Measurements from ENCODE around the gene L3MBTL4. TPM values are rescaled to one million over a fixed set of nuclear protein-coding genes. Genes with fewer than 3 reads are reported as not detected.

The L3MBTL4 gene
- total RNA-seq, 1 donor from 2014 or later: 8.5 TPM

GRCh38 chr18:5962362-5962761 is 452.3 kb downstream of the L3MBTL4 start:
- DNase-seq (ENCODE audit: low spot score): no peak

DNA sequence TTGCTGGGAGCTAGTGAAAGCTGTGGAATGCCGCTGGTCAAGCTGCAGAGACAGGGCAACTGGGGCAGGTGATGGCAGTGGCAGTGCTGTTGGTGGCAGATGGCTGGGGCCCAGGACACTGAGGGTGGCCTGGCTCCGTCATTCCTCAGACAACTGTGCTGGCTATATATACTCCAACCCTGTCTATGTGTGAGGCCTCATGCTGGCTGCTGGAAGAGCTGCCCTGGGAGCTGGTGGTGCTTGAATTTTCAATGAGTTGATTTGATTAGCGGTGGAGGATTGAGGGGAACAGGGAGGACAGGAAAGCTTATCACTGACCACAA is 452.9 kb downstream of the L3MBTL4 start:
- no peak for DNase-seq (ENCODE audit: low spot score)

DNA sequence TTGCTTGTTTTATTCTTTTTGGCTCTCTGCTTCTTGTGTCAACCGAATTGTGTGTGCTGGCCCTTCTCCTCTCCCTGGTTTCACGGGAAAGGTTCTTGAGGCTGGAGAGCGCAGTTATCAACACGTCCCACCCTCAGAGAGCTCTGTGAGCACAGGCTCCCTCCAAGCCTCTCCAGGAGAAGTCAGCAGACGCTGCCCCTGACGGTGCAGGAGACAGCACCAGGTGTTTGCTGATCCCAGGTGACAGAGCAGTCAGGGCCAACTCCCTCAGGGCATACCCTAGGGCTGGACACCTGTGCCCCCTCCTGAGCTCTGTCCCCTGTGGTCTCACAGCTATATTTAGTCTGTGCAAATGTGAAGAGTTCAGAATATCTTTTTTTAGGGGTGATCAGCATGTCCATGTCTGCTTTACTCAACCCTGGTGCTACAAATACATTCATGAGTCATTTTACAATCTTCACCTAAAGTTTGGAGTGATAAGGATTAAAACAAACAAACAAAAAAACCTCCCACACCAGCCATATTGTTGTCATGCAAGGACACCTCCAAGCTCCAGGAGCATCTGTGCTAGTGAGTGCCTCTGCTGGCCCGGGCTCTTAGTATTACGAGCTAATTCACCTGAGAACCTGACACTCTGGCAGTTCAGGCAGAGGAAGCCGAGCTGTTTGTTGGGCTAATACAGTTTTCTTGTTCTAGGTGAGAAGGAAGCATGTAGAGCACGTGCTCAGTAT is 453.4 kb downstream of the L3MBTL4 start:
- no peak for DNase-seq (ENCODE audit: low spot score)

- no peak for DNase-seq (ENCODE audit: low spot score)
Measured at GRCh38 chr18:5958822-5959221, 455.9 kb downstream of the L3MBTL4 start.

- no peak for DNase-seq (ENCODE audit: low spot score)
Measured at GRCh38 chr18:5955861-5956260, 458.9 kb downstream of the L3MBTL4 start.

DNA sequence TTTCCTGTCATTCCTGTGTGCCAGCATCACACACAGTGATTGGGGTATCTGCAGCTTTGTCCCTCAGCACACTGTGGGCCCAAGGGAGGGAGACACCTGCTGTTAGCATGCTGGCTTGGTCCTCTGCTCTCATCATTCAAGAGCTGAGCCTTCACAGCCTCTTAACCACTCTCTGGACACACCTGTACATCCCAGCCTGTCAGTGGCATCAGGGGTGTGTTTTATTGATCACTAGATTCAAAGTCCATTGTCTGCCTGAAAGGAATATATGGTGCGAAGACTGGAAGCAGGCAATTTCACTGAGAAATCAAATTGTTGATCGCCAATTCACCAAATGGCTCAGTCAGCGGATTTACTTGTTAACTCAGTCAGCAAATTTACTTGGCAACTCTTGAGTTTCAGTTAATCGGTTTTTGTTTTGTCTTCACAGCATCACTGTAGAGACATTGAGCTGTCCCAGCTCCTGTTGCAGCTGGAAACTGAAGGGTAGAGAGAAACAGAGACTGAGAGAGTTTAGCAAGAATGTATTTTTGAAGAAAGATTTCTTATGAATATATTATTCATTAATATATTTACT is 463.1 kb downstream of the L3MBTL4 start:
- no peak for DNase-seq (ENCODE audit: low spot score)

GRCh38 chr18:5948781-5949180 is 465.9 kb downstream of the L3MBTL4 start:
- no peak for DNase-seq (ENCODE audit: low spot score)

DNA sequence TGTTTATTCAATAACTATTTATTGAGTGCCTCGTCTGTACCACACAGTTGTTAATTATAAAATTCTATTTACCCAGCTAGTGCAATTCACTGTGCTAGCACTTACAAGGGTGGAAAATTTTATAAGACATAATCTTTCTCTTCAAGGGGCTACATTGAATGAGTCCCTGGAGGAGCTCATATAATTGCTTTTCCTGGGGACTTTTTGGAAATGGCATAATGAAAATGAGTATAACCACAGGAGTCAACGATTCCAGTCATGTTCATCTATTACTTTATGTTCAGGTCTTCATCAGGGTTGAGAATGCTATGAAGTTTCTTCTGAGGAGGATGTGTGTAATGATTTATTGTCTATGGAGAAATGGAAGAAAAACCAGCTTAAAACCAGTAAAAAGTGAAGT is 466.5 kb downstream of the L3MBTL4 start:
- no peak for DNase-seq (ENCODE audit: low spot score)

DNA sequence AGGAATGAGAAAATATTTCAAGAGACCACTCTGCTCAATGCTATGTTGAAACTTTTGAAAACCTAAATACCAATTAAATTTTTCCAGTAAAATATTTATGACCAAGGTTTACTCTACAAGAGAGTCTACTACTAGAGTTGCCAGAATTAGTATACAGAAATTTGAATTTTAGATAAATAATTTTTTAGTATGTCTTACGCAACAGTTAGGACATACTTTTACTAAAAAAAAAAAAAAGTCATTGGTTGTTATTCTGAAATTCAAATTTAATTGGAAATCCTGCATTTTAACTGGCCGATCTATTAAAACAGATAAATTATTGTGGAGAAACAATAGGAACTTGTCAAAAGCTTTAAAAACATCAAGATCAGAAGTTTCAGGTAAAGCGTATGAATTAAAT is 470.3 kb downstream of the L3MBTL4 start:
- no peak for DNase-seq (ENCODE audit: low spot score)

DNA sequence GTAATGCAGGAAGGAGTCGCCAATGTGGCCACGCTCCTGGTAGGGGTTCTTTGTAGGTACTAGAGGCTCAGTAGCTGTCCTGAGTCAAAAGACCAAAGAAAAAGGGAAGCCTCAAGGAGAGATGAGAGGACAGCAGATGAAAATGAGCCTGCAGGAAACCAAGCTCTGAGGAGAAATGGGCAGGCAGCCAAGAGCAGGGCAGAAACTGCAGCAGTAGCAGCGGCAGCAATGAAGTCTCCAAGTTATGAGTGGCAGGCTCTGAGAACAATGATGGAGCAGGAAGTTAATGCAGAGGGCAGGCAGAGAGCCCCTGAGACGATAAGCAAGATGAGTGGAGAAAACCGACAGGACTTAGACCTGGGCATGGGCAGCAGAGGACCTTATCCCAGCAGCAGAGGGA is 471.2 kb downstream of the L3MBTL4 start:
- DNase-seq (ENCODE audit: low spot score): no peak

- DNase-seq (ENCODE audit: low spot score): no peak
Measured at GRCh38 chr18:5942591-5942990, 472.1 kb downstream of the L3MBTL4 start.

GRCh38 chr18:5941890-5942289 is 472.8 kb downstream of the L3MBTL4 start:
- no peak for DNase-seq (ENCODE audit: low spot score)

GRCh38 chr18:5939801-5940667 is 474.7 kb downstream of the L3MBTL4 start:
- no peak for DNase-seq (ENCODE audit: low spot score)

- DNase-seq (ENCODE audit: low spot score): no peak
Measured at GRCh38 chr18:5937795-5938194, 476.9 kb downstream of the L3MBTL4 start.

DNA sequence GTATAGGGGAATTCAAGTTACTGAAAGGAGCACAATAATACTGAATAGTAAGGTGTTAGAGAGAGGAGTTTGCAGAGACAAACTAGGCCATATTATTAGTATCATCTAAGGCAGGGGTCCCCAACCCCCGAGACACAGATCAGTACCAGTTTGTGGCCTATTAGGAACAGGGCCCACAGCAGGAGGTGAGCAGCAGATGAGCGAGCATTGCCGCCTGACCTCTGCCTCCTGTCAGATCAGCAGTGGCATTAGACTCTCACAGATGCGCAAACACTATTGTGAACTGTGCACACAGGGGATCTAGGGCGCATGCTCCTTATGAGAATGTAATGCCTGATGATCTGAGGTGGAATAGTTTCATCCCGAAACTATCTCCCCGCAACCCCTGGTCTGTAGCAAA is 477.6 kb downstream of the L3MBTL4 start:
- no peak for DNase-seq (ENCODE audit: low spot score)

GRCh38 chr18:5930789-5931188 is 483.9 kb downstream of the L3MBTL4 start:
- DNase-seq (ENCODE audit: low spot score): no peak

DNA sequence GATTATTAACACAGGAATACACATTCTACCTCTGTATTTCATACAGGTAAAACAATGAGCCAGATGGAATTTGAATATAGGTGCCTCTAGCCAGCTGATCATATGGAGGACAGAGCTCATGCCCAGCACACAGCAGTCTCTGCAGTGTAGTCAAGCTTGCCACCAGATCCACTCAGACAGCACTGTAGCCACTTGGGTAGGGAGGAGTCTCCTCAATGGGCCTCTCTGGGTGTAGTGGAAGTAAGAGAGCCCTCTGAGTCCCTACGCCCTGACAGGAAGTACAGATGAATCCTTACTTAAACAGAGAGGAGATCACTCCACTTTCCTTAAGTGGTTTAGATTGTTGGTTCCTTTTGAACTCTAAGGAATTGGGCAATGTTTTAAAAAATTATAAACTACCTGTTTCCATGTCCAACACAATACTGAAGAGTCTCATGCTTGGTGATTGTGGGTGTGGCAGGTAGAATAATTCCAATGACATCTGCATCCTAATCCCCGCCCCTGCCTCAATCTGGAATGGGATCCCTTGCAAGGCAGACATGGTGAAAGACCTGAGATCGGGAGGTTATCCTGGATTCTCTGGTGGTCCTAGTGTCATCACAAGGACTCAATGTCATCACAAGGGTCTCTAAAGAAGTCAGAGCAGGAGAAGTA is 496.4 kb downstream of the L3MBTL4 start:
- DNase-seq (ENCODE audit: low spot score): no peak

DNA sequence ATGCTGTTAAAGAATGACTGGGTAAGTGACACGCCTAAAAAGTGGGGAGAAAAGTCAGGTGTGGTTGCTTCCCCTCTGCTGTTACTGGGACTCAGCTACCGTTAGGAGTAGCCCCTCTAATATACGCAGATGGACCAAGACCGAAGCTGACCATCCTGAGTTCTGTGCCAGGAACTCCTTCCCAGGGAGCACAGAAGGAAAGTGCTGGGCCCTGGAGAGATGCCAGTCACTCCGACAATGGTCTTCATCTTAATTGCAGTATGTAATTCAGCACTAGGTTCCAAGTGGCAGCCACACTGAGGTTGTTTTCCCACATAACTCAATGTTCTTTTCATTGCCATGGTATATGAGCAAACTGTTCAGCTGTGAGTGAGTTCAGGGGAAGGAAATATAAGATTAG is 499.8 kb downstream of the L3MBTL4 start:
- no peak for DNase-seq (ENCODE audit: low spot score)

- DNase-seq (ENCODE audit: low spot score): no peak
Measured at GRCh38 chr18:5914016-5914415, 500.7 kb downstream of the L3MBTL4 start.

DNA sequence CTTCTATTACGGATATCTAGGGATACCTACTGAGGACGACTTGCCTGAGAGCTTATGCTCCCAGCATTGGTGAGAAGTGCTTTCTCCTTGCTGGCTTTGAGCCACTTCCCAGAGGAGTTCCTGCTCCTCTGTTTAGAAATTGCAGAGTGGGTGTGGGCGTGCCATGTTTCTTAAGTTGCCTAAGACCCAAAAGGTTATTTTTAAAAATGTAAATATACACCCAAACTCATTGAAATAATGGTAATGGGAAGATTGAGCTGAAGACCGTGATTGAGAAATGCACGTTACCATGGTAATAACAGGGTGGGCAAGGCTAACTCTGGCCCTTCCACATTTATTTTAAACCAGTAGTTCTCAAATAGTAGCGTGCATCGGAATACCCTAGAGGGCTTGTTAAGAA is 502.1 kb downstream of the L3MBTL4 start:
- no peak for DNase-seq (ENCODE audit: low spot score)

DNA sequence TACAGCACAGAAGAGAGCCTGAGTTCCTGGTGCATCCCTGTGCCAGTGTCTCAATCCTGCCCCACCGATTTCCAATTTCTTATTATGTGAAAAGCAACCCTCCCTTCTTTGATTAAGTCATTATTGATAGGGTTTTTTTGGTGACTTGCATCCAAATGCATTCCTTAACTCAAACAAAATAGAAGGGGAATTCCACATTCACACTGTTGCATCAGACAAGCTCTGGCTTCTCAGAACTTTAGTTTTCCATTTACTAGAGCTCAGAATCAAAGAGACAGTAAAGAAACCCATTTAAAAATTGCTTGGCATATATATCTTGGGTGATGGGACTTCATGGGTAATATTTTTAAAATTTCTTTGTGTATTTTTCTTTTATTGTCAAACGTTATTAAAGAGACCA is 505.6 kb downstream of the L3MBTL4 start:
- DNase-seq (ENCODE audit: low spot score): no peak
